Left colon (tissue), 2 donors: ENCODE measurements around the gene CABLES1. TPM values are rescaled to one million over a fixed set of nuclear protein-coding genes. Genes with fewer than 3 reads are reported as not detected.
A peak's percentile ranks its signal among the peaks of the same experiment; 100 is the strongest.

Experiments
- ATAC-seq: fragments of 200-7000 bp; cut with Tn5 transposase; one replicate; pipeline ENCODE4 v1.9.1; 2020; ENCODE audit warnings: mild to moderate bottlenecking, moderate library complexity
- DNase-seq, 2 donors: peaks; one replicate each; pipeline ENCODE4 v3.0.0-alpha.2; 2020
- intact Hi-C, 2 donors: fragments of 100-400 bp; cut with DNase I in 1 of 2; cut with micrococcal nuclease in 1 of 2; formaldehyde crosslinking; loops; one replicate each; pipeline versions ENCODE4 v1.11.2 to v1.14.0; 2022; cut with DNase I, micrococcal nuclease
- total RNA-seq, 2 donors: library from RNA; stranded (reverse); fragmentation: NEBNext Ultra II Directional; extraction: Animal tissue kit (Norgen Biotek cat#: 25700); gene quantifications; one replicate each; pipeline ENCODE4 v1.2.1, GENCODE V29; 2021
- donor health status: DM: no; HTN: no; CAD: no.
- donor health status: DM: yes; HTN: yes; CAD: no.

CABLES1 gene
- total RNA-seq, 2 donors from 2014 or later = 9.4 to 11.0 TPM

DNA sequence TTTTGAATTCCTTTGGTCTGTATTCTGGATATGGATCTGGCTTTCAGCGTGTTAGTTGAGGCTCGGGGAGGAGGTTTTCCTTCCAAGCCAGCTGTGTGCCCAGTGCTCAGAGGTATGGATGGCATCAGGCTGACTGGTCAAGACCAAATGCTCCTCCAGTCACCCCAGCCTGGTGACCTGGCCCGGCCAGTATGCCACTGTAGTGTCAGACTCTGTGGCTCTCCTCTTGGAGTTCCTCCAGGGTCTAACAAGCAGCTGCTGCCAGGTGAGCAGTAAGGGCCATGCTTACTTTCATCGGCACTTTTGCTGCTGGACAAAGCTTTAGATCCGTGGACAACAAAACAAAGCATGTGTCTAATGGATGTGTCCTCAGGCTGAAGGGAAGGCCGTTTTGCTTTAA, 44.1 kb downstream of the CABLES1 start:
- DNase-seq (no peak), ATAC-seq (no peak)
- intact Hi-C loops = no loop called here

GRCh38 chr18:23181547-23181946, 46.3 kb downstream of the CABLES1 start:
- no peak for ATAC-seq
- intact Hi-C loops = no loop called here
- DNase-seq = no peak

DNA sequence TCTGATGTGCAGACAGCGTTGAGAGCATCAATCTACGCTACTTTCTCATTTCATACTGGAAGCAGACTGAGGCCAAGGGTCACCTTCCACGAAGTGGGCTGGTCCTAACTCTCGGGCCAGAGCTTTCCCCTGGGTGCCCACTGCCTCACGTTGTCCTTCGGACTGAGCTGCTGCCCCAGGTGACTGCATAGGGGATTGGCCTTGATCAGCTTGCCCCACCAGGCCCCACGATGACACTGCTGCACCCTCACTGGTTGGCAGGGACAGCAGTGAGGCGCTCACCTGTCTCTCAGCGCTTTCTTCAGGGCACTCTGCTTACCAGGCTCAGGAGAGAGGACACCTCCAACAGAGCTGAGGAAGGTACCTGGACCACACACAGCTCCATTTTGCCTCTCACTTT, 47.3 kb downstream of the CABLES1 start:
- ATAC-seq = no peak
- no peak for DNase-seq
- intact Hi-C loops = no loop called here

DNA sequence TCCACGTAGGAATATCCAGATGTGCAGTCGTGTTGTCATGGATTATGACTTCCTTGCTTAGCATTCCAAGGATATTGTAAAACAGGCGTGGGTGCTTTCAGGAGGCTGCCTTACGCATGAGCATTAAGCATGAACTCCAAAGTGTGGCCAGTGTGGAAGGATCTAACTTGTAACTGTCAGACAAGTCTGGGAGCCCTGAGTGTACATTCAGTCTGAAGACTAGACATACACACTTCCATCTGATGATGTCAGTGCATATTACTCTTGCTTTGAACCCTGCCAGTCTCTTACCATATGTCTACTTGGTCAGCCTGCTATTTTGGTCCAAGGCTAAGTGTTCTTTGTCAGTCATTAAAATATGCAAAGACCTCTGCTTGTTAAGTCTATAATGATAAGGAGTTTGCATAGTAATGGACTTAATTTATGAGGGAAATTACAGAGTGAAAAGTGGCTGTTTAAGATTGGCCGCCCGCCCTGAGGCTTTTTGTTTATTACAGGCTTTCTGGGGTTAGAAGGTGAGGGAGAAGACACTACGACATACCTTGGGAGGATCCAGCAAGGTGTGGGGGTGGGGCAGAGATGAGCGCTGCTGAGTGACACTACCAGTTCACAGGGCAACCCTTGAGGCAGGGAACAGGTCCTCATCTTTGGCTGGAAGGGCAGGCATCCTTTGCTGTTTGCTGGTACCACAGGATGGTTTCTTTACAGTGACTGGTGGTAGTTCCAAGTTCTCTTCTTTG, 48.3 kb downstream of the CABLES1 start:
- no peak for DNase-seq
- no peak for ATAC-seq
- intact Hi-C loops = no loop called here

DNA sequence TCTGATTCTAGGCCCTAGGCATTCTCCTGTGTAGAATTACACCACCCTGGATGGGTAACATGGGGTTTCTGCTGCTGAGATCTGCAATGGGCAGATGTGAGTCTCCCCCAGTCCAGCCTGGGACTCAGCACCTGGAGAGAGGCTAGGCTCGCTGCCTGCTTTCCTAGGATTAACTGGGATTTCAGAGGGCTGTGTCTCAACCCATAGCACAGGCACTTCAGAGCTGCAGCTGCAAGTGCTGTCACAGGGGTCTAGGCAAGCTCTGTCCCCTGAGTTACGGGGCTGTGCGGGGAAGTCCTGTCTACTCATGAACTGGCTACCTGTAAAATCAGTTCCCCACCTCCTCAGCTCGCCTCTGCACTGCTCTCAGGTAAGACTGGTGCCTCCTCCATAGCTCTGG, 51.5 kb downstream of the CABLES1 start:
- intact Hi-C loops = no loop called here
- ATAC-seq (no peak), DNase-seq (no peak)

- no peak for ATAC-seq
- DNase-seq = no peak
- intact Hi-C loops = no loop called here
These were observed 52.9 kb downstream of the CABLES1 start for GRCh38 chr18:23188068-23188760.

GRCh38 chr18:23189099-23189498, 53.8 kb downstream of the CABLES1 start:
- ATAC-seq = no peak
- intact Hi-C loops = no loop called here

GRCh38 chr18:23189768-23190661, 54.7 kb downstream of the CABLES1 start:
- intact Hi-C loops = loop anchor here in 1 of 2 donors (10.0 kb wide), 1 partner anchor 45 kb away; no protein-coding TSS in a partner anchor
- no peak for DNase-seq
- no peak for ATAC-seq

More at GRCh38 chr18:23189099-23189498, 53.8 kb downstream of the CABLES1 start:
- DNase-seq = no peak

DNA sequence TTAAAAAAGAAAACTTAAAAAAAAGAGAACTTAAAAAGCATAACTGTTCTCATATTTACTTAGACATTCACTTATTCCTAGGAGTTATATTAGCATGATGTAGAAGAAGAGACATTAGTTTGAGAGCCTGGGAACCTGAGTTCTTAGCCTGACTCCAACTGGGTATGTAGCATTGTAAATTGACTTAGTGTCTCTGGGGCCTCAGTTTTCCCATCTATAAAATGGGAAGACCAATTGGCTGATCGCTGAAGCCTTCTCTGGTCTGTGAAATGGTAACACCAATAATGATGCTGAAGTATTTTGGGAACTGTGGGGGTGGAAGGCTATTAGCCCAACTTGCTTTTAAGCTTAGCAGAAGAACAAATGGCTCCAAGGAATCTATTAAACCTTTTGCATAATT, 55.9 kb downstream of the CABLES1 start:
- DNase-seq = no peak
- intact Hi-C loops = loop anchor here in 1 of 2 donors (10.0 kb wide), 1 partner anchor 46 kb away; no protein-coding TSS in a partner anchor
- no peak for ATAC-seq

DNA sequence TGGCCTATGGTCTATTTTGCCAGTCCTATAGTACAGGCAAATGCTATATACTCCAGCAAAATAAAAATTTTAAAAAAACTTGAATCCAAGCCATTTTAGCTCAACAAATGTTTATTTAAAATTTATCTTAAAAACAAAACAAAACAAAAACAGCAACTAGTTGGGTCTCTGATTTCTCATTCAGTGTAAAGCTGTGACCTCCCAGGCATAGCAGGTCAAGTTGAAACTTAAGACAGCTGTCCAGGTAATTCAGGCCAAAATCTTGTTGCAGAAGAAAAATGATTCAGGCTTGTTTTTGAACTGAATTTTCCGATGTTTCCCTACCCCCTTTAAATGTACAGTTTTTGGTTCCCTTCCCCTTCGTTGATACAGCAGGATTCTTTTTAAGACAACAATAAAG, 58.5 kb downstream of the CABLES1 start:
- ATAC-seq = no peak
- intact Hi-C loops = loop anchor here in 1 of 2 donors (10.0 kb wide), 1 partner anchor 49 kb away; no protein-coding TSS in a partner anchor
- DNase-seq = no peak

DNA sequence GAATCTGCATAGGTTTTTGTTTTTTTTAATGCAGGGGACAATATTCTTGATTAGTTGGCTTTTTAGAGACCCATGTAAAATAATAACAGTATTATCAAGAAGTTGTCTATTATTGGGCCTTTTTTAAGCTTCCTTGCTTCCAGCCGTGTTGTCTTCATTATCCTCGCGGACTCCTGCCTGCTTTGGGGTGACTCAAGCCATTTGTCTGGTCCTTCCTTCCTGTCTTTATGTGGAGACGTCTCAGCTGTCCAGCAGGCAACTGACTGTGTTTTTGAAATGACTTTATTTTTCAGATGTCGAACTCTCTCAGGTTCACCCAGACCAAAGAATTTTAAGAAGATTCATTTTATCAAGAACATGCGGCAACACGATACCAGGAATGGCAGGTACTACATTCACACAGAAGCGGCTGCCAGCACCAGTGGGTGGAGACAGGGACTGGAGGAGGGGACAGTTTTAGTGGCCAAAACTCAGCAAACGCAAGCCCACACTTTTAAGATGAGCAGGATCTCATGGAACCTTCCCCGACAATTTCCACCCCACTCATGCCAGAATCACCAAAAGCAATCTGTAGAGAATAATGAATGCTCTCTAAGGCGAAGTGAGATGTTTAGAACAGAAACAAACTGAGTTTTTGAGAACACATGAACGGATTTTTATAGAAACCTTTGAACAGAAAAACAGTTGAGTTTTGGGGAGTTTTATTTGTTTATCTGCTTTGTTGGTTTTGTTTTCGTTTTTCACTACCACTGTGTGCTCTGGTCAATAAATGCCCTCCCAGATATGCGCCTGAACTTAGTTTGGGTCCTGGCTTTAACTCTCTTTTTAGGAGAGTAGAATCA, 59.1 kb downstream of the CABLES1 start:
- no peak for ATAC-seq
- intact Hi-C loops = loop anchor here in 1 of 2 donors (10.0 kb wide), 1 partner anchor 50 kb away; no protein-coding TSS in a partner anchor

GRCh38 chr18:23194997-23195957, 60.0 kb downstream of the CABLES1 start:
- no peak for DNase-seq
- ATAC-seq = peak; percentile 32
- intact Hi-C loops = loop anchor here in 1 of 2 donors (10.0 kb wide), 1 partner anchor 50 kb away; no protein-coding TSS in a partner anchor

More for the DNA sequence above, 59.1 kb downstream of the CABLES1 start:
- DNase-seq = no peak

DNA sequence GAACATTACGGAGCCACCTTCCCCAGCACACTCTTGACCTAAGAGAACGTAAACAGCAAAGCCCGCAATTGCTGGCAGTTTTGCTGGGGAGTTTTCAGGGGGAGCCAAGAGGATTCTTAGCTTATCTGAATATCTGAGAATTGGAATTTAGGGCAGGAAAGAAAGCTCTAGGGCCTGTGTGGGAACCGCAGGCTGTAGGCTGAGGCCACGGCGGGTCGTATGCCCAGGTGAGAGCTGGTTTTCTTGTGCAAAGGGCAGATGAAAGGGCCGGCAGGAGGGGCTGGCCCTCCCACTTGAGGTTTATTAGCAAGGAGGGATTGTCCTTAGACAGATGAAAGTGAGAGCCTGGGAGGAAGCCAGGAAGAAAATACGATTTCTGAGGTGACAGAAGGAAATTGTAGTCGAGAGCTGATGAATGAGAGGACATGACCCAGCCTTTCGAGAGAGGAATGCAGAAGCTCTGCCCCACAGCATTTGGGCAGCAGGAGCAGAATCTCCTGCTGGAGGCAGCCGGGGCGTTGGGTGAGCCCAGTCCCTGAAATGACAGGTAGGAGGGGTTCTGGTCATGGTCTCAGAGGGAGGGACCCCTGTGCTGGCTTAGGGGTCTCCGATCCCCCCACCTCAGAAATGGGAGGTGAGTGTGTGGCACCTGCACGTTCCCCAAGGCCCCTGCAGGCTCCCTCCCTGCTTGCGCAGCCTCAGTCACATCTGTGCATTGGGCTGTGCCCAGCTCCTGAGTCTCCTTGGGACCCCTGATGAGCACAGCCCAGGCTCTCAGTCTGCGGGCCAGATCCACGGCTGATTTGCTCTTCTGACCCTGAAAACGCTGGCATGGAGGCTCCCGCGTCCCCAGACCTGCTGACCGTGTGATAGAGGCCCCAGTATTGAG, 61.1 kb downstream of the CABLES1 start:
- peak; percentile 76 for ATAC-seq
- intact Hi-C loops = loop anchor here in 1 of 2 donors (10.0 kb wide), 1 partner anchor 52 kb away; no protein-coding TSS in a partner anchor
- peak in 1 of 2 donors; percentile 40 for DNase-seq

- intact Hi-C loops = loop anchor here in 1 of 2 donors (10.0 kb wide), 1 partner anchor 54 kb away; no protein-coding TSS in a partner anchor
- no peak for DNase-seq
- ATAC-seq = no peak
These were observed 63.0 kb downstream of the CABLES1 start for GRCh38 chr18:23198217-23198845.

- ATAC-seq = no peak
- DNase-seq = no peak
- intact Hi-C loops = no loop called here
These were observed 65.5 kb downstream of the CABLES1 start for GRCh38 chr18:23200756-23201155.
